ENCODE measurements around the gene PBX2.
"Not testable (repeated sequence)": the region's sequence is repeated elsewhere in the genome, so short reads cannot be mapped to it uniquely, and the experiment has no call there.

Gene PBX2

GRCh38 chr6:32185681-32186131 lies 4.3 kb downstream of the PBX2 start:
- not testable (repeated sequence) for DNase-seq

DNA sequence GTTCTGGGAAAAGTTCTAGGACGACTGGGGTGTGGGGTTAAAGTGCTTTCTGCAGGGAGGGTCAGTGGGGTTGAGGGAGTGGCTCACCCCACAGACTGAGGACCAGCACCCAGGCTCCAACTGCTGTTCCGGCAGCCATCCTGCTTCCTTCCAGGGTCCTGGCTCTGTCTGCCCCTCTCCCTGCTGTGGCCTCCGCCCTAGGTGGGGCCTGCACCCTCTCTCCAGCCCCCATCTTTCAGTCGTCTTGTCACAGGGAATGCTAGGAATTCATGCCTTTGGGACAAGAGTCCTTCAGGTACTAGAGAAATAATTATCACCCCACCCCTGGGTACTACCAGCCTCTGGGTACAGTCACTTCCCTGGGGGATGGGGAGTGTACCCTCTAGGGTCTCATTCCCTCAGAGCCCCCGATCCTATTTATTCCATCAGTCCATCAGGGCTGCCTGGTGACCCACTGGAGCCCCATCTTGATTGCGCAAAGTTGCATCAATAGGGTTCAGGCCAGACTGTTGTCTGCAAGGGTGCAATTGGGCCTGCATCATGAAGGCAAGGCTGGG lies 5.8 kb downstream of the PBX2 start, which contains the start of gene AGER:
Gene AGER (minus strand): TSS at position 170 of the 557 bp plus-strand sequence. CDS start 31 bp downstream, at position 139.
- no peak for DNase-seq

DNA sequence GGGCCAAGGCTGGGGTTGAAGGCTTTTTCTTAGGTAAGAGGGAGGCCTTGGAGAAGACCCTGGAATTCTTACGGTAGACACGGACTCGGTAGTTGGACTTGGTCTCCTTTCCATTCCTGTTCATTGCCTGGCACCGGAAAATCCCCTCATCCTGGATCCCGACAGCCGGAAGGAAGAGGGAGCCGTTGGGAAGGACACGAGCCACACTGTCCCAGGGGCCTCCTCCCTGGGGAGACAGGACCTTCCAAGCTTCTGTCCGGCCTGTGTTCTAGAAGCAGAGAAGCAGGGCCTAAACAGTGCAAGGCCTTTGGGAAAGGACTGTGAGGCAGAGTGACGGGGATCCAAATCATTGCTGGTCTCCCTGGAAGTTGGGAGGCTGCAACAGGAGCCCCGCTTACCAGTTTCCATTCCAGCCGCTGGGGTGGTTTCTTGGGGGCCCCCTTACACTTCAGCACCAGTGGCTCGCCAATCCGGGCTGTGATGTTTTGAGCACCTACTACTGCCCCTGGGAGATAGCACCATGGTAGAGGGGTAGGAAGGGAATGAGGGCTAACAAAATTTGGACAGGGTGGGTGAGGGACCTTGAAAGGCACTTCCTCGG lies 6.4 kb downstream of the PBX2 start:
- no peak for DNase-seq

DNA sequence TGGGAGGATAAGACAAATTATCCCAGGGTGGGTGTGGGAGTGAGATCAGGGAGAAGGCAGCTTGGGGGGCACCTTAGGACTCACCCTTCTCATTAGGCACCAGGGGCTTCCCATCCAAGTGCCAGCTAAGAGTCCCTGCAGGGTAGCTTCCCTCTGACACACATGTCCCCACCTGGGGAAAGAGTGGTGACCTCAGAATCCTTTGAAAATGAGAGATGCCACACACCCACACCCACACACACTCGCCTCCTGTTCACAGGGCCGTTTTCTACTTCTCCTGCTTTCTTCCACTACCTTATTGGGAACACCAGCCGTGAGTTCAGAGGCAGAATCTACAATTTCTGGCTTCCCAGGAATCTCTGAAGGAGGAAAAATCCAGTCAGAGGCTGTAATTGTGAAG lies 7.0 kb downstream of the PBX2 start:
- no peak for DNase-seq

DNA sequence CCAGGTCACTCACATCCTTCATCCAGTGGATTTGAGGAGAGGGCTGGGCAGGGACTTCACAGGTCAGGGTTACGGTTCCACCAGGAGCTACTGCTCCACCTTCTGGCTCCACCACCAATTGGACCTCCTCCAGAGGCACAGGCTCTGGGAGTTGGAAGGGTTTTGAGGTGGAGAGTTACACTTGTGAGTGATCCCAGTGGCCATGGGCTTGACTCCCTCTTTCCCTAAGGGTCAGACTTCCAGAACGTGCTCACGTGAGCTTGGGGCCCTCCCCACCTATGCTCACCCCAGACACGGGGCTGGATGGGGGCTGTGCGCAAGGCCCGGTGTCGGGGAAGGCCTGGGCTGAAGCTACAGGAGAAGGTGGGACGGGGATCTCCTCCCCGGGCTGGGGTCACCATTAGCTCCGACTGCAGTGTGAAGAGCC lies 7.4 kb downstream of the PBX2 start:
- DNase-seq = no peak

GRCh38 chr6:32181915-32182529 lies 8.0 kb downstream of the PBX2 start:
- DNase-seq = no peak

DNA sequence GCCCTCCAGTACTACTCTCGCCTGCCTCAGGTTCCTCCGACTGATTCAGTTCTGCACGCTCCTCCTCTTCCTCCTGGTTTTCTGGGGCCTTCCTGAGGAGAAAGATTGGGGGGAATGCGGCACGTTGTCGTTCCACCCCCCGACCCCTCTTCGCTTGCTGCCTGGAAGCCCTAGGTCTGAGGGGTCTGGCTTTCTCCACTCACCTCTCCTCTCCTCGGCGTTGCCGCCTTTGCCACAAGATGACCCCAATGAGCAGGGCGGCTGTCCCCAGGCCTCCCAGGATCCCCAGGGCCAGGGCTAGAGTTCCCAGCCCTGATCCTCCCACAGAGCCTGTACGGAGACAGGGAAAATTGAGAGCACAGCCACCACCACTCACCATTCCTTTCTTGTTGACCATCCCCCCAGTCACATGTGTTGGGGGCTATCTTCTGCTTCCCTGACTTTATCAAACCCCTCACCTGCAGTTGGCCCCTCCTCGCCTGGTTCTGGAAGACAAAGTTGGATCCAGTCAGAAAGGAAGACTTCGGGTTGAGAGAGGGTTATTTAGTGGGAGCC lies 8.8 kb downstream of the PBX2 start:
- no peak for DNase-seq

GRCh38 chr6:32179766-32180405 lies 10.1 kb downstream of the PBX2 start:
- DNase-seq = no peak

- no peak for DNase-seq
These were observed 11.2 kb downstream of the PBX2 start for GRCh38 chr6:32178547-32179440.

GRCh38 chr6:32177788-32178546 lies 12.0 kb downstream of the PBX2 start, which contains the start of gene RNF5:
Gene RNF5, plus strand, starts transcription at chr6:32178405. Its CDS starts 107 bp downstream, at chr6:32178512.
- peak; percentile 92 for DNase-seq

GRCh38 chr6:32177183-32177787 lies 12.7 kb downstream of the PBX2 start:
- DNase-seq = no peak

- no peak for DNase-seq
These were observed 13.4 kb downstream of the PBX2 start for GRCh38 chr6:32176476-32177182.

DNA sequence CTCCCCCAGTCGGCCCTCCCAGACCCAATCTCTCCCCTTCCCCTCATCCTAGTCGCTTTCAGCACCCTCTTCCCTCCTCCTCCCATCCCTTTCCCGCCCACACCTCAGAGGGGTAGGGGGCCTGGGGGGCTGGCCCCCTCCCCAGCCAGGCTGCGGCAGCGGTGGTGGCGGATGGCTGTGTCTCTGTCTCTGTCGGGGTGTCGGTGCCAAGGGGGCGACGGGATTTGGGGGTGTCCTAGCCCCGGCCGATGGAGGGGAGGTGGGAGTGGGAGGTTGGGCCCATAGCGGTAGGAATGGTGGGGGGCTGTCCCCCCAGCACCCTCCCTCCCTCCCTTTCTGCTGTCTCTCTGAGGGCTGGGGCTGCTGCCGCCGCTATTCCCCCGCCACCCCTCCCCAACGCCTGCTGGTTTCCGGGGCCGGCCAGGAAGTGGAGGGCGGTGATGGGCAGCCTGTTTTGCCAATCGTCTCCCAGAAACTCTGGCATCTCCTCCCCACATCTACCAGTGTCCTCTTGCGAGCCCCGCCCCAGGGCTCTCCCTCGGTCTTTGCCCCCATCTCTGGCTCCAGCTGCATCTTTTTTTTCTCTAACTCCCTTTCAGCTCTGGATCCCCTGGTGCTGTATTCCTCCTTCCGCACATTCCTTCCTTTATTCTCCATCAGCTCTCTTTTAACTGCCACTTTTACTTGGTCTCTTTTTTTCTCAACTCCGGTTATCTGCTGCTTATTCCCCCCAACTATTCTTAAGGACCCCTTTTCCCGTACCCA lies 14.1 kb downstream of the PBX2 start, which contains the start of gene AGPAT1:
Gene AGPAT1 (minus strand): TSS at position 374 of the 765 bp plus-strand sequence. CDS start 4,588 bp downstream, outside the sequence.
- DNase-seq = peak; percentile 85

- DNase-seq = no peak
These were observed 14.7 kb downstream of the PBX2 start for GRCh38 chr6:32175322-32175710.

GRCh38 chr6:32174416-32174815 lies 15.6 kb downstream of the PBX2 start:
- DNase-seq = no peak

DNA sequence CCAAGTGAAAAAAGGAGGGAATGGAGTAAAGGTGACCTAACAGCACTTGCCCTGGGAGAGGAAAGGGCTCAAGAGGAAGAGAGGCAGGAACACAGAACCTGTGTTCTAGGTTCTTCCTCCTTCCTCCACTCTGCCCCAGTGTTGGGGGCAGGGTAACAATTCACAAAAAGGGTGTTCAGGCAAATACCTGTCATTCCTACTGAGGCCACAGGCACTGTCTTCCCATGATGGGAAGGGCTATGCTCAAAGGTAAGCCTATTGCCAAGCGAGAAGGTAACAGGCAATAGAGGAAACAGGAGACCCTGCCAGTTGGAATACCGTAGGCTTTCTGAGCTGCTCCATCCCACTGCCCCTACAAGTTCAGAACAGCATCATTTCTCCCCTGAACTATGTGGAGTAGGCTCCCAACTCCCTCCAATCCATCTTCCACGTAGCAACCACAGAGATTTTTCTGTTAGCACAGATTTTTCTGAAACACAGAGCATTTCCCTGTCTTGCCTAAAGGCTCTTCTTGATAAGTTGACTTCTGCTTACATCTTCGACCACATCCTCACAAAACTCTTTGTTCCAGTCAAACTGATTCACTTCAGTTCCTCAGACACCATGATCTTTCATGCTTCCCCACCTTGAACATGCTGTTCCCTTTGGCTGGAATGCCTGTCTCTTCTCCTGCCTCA lies 16.8 kb downstream of the PBX2 start:
- DNase-seq = no peak

- no peak for DNase-seq
These were observed 18.8 kb downstream of the PBX2 start for GRCh38 chr6:32171234-32171633.

- no peak for DNase-seq
These were observed 19.7 kb downstream of the PBX2 start for GRCh38 chr6:32170294-32170693.
